ENCODE measurements around the gene UBE2D3.

DNA sequence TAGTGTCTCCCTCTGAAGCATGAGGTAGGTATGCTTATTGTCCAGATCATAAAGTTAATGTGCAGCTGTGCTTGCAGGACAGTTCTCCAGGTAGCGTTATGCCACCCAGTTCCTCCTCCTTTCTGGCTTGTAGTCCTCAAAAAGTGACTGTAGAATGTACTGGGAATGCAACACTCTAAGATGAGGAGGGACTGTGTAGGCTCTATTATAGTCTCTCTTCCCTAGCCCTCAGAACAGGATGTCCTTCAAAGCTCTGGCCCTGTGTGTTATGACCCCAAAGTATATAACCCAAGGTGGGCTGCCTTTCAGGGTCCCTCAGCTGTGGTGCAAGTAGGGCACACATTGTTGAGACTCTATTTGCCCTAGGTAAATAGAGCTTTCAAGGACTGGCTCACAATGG is 45.8 kb downstream of the UBE2D3 start:
- TF ChIP-seq EP300 (IDR thresholded peaks at IDR 0.05) (no peak), MAZ (IDR thresholded peaks at IDR 0.05; ENCODE audit: borderline replicate concordance, low read depth, low read length) (no peak), MAFK (IDR thresholded peaks at IDR 0.05; ENCODE audit: partially characterized antibody) (no peak), KDM1A (IDR thresholded peaks at IDR 0.05; ENCODE audit: low read depth) (no peak), POLR2AphosphoS2 (conservative IDR thresholded peaks at IDR 0.05; ENCODE audit: low read length) (no peak), RAD21 (conservative IDR thresholded peaks at IDR 0.05 in 1 of 2, IDR thresholded peaks at IDR 0.05 in 1 of 2) (no peak), CEBPB (IDR thresholded peaks at IDR 0.05) (no peak), POLR2A (IDR thresholded peaks at IDR 0.05; ENCODE audit: low read length) (no peak), ZFP36 (IDR thresholded peaks at IDR 0.05; ENCODE audit: borderline replicate concordance, partially characterized antibody) (no peak), FOXS1 (CRISPR knock-in tag; IDR thresholded peaks at IDR 0.05) (no peak), GATA3 (IDR thresholded peaks at IDR 0.05; ENCODE audit: borderline replicate concordance) (no peak)
- TF ChIP-seq, protein P1, sequence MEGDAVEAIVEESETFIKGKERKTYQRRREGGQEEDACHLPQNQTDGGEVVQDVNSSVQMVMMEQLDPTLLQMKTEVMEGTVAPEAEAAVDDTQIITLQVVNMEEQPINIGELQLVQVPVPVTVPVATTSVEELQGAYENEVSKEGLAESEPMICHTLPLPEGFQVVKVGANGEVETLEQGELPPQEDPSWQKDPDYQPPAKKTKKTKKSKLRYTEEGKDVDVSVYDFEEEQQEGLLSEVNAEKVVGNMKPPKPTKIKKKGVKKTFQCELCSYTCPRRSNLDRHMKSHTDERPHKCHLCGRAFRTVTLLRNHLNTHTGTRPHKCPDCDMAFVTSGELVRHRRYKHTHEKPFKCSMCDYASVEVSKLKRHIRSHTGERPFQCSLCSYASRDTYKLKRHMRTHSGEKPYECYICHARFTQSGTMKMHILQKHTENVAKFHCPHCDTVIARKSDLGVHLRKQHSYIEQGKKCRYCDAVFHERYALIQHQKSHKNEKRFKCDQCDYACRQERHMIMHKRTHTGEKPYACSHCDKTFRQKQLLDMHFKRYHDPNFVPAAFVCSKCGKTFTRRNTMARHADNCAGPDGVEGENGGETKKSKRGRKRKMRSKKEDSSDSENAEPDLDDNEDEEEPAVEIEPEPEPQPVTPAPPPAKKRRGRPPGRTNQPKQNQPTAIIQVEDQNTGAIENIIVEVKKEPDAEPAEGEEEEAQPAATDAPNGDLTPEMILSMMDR (IDR thresholded peaks at IDR 0.05) = no peak
- TF ChIP-seq, protein P2, sequence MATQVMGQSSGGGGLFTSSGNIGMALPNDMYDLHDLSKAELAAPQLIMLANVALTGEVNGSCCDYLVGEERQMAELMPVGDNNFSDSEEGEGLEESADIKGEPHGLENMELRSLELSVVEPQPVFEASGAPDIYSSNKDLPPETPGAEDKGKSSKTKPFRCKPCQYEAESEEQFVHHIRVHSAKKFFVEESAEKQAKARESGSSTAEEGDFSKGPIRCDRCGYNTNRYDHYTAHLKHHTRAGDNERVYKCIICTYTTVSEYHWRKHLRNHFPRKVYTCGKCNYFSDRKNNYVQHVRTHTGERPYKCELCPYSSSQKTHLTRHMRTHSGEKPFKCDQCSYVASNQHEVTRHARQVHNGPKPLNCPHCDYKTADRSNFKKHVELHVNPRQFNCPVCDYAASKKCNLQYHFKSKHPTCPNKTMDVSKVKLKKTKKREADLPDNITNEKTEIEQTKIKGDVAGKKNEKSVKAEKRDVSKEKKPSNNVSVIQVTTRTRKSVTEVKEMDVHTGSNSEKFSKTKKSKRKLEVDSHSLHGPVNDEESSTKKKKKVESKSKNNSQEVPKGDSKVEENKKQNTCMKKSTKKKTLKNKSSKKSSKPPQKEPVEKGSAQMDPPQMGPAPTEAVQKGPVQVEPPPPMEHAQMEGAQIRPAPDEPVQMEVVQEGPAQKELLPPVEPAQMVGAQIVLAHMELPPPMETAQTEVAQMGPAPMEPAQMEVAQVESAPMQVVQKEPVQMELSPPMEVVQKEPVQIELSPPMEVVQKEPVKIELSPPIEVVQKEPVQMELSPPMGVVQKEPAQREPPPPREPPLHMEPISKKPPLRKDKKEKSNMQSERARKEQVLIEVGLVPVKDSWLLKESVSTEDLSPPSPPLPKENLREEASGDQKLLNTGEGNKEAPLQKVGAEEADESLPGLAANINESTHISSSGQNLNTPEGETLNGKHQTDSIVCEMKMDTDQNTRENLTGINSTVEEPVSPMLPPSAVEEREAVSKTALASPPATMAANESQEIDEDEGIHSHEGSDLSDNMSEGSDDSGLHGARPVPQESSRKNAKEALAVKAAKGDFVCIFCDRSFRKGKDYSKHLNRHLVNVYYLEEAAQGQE (IDR thresholded peaks at IDR 0.05) = no peak

Data from A549 (cell line).